Stimulated activated CD8-positive, alpha-beta memory T cell treated with anti-CD3 and anti-CD28 coated beads, Interleukin-4, amount 100 ng/mL, for 48 hours (primary cell): ENCODE data around the gene TIGIT.
"Not testable (repeated sequence)": the region's sequence is repeated elsewhere in the genome, so short reads cannot be mapped to it uniquely, and the experiment has no call there.

ENCODE experiments used
- DNase-seq: peaks from one replicate; pipeline ENCODE4 v3.0.0-alpha.2; 2020

TIGIT gene

DNA sequence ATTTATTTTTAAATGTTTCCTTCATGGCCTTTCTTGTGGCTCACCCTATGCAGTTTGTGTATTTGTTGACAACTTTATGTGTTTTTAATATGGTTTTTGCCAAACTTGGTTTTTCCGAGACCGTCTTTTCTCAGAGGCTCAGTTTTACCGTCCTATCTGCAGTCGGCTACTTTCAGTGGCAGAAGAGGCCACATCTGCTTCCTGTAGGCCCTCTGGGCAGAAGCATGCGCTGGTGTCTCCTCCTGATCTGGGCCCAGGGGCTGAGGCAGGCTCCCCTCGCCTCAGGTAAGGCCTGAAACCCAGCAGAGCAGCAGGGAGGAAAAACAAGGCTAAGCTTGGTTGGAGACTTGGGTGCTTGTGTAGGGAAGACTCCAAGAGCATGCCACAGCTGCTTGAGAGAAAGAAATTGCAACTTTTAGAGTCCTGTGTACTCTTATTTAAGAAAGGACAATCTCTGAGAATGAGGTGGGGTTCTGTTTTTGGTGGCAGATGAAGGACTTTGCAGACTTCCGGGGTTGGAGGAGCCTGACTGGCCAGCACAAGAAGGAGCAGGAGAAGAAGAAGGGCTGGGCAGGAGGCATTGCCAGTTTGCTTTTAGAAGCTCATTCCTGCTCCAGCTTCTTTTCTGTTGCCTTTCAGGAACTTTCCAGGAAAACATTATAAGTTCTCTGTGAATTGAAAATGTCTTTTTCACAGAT lies at the start of gene TIGIT:
TSS of gene TIGIT (plus strand) at position 191 of the 698 bp plus-strand sequence. CDS start at position 225, 34 bp downstream.
- DNase-seq: no peak

GRCh38 chr3:114252954-114253353 lies 40.9 kb upstream of the TIGIT start:
- DNase-seq: no peak

- no peak for DNase-seq
These were observed 40.3 kb upstream of the TIGIT start for GRCh38 chr3:114253505-114253904.

GRCh38 chr3:114259566-114259965 lies 34.3 kb upstream of the TIGIT start:
- no peak for DNase-seq

DNA sequence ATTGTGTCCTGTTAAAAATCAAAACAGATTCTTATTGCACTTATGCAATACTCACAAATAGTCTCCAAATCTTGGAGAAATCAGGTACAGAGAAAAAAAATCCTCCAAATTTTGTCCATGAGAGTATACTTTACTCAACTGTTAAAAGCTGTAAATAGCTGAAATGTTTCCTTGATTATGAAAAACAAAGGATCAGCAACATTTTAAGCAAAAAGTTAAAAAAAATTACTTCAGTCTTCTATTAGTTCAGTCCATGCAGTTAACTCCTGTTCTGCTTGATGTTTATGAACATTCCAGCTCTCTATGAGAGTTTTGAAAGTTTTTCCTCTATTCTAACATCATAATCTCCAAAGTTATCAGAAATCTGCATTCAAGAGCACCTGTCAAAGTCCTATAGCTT lies 33.7 kb upstream of the TIGIT start:
- no peak for DNase-seq

DNA sequence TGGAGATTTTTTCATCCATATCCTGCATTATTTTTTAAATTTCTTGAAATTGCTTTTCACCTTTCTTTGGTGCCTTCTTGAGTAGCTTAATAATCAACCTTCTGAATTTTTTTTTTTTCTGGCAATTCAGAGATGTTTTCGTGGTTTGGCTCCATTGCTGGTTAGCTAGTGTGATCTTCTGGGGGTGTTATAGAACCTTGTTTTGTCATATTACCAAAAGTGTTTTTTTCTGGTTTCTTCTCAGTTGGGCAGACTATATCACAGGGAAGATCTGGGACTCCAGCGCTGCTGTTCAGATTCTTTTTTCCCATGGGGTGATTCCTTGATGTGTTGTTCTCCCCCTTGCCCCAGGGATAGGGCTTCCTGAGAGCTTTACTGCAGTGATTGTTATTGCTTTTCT lies 23.8 kb upstream of the TIGIT start:
- DNase-seq: no peak

- DNase-seq: no peak
These were observed 21.6 kb upstream of the TIGIT start for GRCh38 chr3:114272271-114272670.

DNA sequence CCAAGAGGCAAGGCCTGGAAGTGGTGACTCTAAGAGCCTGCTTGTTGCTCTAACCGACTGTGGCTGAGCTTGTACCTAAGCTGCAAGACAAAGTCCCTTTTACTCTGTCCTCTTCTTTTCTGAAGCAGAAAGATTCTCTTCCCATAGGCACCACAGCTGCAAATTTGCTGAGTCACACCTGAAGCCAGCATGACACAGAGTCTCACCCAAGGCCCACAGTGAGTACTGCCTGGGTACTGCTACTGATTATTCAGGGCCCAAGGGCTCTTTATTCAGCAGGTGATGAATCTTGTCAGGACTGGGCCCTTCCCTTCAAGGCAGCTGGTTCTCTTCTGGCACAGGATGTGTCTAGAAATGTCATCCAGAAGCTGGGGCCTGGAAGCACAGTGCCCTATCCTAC lies 18.9 kb upstream of the TIGIT start:
- no peak for DNase-seq

DNA sequence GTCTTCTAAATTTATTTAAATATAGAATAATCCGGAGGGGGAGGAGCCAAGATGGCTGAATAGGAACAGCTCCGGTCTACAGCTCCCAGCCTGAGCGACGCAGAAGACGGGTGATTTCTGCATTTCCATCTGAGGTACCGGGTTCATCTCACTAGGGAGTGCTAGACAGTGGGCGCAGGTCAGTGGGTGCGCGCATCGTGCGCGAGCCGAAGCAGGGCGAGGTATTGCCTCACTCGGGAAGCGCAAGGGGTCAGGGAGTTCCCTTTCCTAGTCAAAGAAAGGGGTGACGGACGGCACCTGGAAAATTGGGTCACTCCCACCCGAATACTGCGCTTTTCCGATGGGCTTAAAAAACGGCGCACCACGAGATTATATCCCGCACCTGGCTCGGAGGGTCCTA lies 17.0 kb upstream of the TIGIT start:
- DNase-seq: not testable (repeated sequence)

GRCh38 chr3:114284644-114285043 lies 9.2 kb upstream of the TIGIT start:
- DNase-seq: no peak

- no peak for DNase-seq
These were observed 8.1 kb upstream of the TIGIT start for GRCh38 chr3:114285648-114286230.

GRCh38 chr3:114286266-114286665 lies 7.6 kb upstream of the TIGIT start:
- DNase-seq: no peak

GRCh38 chr3:114290911-114291901 lies 2.6 kb upstream of the TIGIT start:
- peak; percentile 100 for DNase-seq

DNA sequence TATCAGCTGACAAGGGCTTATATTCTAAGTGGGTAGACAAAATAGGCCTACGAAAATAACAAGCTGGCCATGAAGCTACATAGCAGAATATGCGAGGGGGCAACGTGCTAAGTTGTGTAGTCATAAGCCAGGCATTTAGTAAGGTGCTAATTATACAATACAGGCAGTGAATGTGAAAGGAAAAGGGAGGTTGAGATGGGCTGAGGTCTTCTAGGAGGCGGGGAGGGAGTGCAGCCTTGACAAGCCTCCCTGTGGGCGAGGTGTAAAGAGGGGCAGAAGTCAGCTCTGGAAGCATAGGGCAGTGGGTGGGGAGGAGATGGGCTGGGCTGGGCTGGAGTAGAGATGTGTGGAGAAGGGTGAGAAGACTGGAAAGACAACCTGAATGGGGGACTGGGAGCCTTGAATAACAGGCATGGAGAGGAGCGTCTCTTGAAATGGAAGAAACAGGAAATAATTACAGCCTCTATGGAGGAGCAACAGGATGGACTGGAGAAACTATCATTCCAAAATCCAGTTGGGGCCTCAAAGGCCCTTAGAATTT lies 1.2 kb downstream of the TIGIT start:
- no peak for DNase-seq

GRCh38 chr3:114295946-114296345 lies 2.1 kb downstream of the TIGIT start:
- DNase-seq: no peak

DNA sequence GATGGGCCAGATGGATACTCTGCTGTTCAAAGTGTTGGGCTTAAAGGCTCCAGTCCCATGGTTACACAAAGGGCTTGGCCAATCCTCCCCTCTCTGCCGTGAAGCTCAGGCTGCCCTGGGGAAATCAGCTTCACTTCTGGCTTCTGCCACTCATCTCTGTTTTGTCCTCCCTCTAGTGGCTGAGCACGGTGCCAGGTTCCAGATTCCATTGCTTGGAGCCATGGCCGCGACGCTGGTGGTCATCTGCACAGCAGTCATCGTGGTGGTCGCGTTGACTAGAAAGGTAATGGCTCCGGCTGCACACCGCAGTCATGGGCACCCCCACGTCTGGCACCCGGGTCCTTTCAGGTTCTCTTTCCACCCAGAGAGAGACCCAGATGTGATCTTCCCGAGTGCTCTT lies 5.6 kb downstream of the TIGIT start:
- no peak for DNase-seq

- no peak for DNase-seq
These were observed 6.3 kb downstream of the TIGIT start for GRCh38 chr3:114299941-114300624.

GRCh38 chr3:114307222-114307830 lies 13.5 kb downstream of the TIGIT start:
- DNase-seq: no peak

DNA sequence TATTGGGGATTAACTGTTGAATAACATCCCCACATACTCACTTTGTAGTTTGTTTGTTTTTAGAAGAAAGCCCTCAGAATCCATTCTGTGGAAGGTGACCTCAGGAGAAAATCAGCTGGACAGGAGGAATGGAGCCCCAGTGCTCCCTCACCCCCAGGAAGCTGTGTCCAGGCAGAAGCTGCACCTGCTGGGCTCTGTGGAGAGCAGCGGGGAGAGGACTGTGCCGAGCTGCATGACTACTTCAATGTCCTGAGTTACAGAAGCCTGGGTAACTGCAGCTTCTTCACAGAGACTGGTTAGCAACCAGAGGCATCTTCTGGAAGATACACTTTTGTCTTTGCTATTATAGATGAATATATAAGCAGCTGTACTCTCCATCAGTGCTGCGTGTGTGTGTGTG lies 14.0 kb downstream of the TIGIT start:
- DNase-seq: no peak

DNA sequence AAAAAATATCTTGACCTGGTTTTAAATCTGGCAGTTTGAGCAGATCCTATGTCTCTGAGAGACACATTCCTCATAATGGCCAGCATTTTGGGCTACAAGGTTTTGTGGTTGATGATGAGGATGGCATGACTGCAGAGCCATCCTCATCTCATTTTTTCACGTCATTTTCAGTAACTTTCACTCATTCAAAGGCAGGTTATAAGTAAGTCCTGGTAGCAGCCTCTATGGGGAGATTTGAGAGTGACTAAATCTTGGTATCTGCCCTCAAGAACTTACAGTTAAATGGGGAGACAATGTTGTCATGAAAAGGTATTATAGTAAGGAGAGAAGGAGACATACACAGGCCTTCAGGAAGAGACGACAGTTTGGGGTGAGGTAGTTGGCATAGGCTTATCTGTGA lies 14.5 kb downstream of the TIGIT start:
- no peak for DNase-seq

DNA sequence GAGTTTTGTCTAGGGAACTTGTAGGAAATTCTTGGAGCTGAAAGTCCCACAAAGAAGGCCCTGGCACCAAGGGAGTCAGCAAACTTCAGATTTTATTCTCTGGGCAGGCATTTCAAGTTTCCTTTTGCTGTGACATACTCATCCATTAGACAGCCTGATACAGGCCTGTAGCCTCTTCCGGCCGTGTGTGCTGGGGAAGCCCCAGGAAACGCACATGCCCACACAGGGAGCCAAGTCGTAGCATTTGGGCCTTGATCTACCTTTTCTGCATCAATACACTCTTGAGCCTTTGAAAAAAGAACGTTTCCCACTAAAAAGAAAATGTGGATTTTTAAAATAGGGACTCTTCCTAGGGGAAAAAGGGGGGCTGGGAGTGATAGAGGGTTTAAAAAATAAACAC lies 15.0 kb downstream of the TIGIT start:
- DNase-seq: peak; percentile 68

DNA sequence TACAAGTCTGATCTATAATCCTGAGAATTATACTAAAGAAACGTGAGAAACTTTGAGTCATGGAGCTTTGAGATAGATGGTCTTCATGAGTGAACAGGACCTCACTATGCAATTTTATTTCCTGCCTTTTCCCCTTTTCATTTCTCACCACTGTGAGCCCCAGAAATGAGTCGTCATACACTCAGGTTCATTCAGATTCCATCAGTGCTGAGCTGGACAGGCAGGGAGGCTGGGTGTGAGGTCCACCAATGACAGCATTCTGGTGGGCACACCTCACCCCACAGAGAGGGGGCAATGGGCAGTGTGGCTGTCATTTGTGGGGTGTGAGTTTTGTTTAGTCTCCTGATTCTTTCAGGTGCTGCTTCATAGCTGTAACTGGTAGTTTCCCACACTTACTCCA lies 16.9 kb downstream of the TIGIT start:
- DNase-seq: peak; percentile 50
